ENCODE results near the gene HNF1A. TPM values are rescaled to one million over a fixed set of nuclear protein-coding genes. Genes with fewer than 3 reads are reported as not detected.

The HNF1A gene
- total RNA-seq, 1 donor from 2014 or later = not detected

GRCh38 chr12:121008347-121009098, 30.2 kb downstream of the HNF1A start:
- no peaks in the 10 kb centered on the region for H3K9me3 Mint-ChIP-seq (ENCODE audit: low read depth)
- no peaks in the 10 kb centered on the region for H3K27me3 Mint-ChIP-seq (ENCODE audit: low read depth)
- no peak overlapping the region for H3K4me3 Mint-ChIP-seq (ENCODE audit: unreplicated experiment)
- peaks cover 24% of the 10 kb centered on the region for H3K36me3 Mint-ChIP-seq (ENCODE audit: low read depth)
- no peak for TF ChIP-seq CTCF (IDR thresholded peaks at IDR 0.05)
- DNase-seq (ENCODE audit: low spot score) = no peak
- no peaks in the 10 kb centered on the region for H3K4me1 Mint-ChIP-seq (ENCODE audit: low read depth)
- no peak overlapping the region for H3K27ac Mint-ChIP-seq (ENCODE audit: unreplicated experiment)

DNA sequence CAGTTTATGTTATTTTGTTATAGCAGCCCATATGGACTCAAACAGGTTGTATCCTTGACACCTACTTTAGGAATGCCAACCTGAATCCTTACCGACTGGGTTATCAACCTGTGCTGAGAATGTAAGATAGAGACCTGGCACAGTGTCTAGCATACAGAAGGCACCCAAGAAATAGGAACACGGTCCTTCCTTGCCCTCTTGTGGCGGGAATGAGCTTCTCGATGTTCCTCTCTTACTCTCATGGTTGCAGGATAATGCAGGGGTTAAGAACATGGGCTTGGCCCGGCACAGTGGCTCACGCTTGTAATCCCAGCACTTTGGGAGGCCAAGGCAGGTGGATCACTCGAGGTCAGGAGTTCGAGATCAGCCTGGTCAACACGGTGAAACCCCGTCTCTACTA, 31.4 kb downstream of the HNF1A start:
- H3K9me3 Mint-ChIP-seq (ENCODE audit: low read depth) = no peaks in the 10 kb centered on the region
- H3K36me3 Mint-ChIP-seq (ENCODE audit: low read depth) = peaks cover 17% of the 10 kb centered on the region

DNA sequence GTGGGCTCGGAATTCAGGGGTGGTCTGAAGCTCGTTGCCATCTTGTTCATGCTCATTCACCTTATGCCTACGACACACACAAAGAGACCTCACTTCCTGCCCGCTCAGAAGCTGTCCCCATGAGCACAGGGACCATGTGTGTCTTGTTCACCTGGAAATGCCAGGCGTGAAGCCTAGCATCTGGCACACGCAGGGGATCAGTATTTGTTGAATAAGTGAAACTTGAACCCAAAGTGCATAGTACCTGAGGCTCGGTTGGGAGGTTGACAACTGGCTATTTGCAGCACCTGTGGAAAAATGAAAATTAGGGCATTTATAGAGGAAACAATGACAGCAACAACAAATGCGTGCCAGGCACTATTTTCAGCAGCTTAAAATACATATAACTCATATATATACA, 32.5 kb downstream of the HNF1A start:
- peaks cover 12% of the 10 kb centered on the region for H3K36me3 Mint-ChIP-seq (ENCODE audit: low read depth)

More for the DNA sequence above, 31.4 kb downstream of the HNF1A start:
- Mint-ChIP-seq H3K4me1 (ENCODE audit: low read depth) (peaks cover 1% of the 10 kb centered on the region), H3K27ac (ENCODE audit: unreplicated experiment) (no peak overlapping the region), H3K27me3 (ENCODE audit: low read depth) (no peaks in the 10 kb centered on the region), H3K4me3 (ENCODE audit: unreplicated experiment) (no peak overlapping the region)
- no peak for DNase-seq (ENCODE audit: low spot score)
- peak; percentile 77 for TF ChIP-seq CTCF (IDR thresholded peaks at IDR 0.05)

DNA sequence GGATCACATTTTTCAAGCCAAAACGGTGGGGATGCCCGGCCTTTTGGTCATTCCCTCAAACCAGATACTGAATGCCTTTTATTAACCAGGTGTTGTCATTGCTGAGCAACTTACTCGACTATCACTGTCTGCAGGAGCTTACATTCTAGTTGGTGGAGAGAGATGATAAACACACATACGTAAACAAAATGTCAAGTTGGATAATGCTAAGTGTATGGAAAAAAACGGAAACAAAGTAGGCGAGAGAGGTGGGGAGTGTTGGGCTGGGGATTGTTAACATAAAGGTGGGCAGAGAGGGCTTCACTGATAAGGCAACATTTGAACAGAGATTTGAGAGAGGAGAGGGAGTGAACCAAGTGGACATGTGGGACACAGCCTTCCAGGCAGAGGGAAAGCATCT, 33.5 kb downstream of the HNF1A start:
- Mint-ChIP-seq H3K4me1 (ENCODE audit: low read depth) (peaks cover 17% of the 10 kb centered on the region), H3K27ac (ENCODE audit: unreplicated experiment) (no peak overlapping the region), H3K9me3 (ENCODE audit: low read depth) (no peaks in the 10 kb centered on the region), H3K27me3 (ENCODE audit: low read depth) (no peaks in the 10 kb centered on the region), H3K4me3 (ENCODE audit: unreplicated experiment) (no peak overlapping the region), H3K36me3 (ENCODE audit: low read depth) (peaks cover 10% of the 10 kb centered on the region)
- DNase-seq (ENCODE audit: low spot score) = no peak
- no peak for TF ChIP-seq CTCF (IDR thresholded peaks at IDR 0.05)

More for the DNA sequence above, 32.5 kb downstream of the HNF1A start:
- no peak for DNase-seq (ENCODE audit: low spot score)
- no peak for TF ChIP-seq CTCF (IDR thresholded peaks at IDR 0.05)
- Mint-ChIP-seq H3K4me1 (ENCODE audit: low read depth) (peaks cover 12% of the 10 kb centered on the region), H3K4me3 (ENCODE audit: unreplicated experiment) (no peak overlapping the region), H3K9me3 (ENCODE audit: low read depth) (no peaks in the 10 kb centered on the region), H3K27me3 (ENCODE audit: low read depth) (no peaks in the 10 kb centered on the region), H3K27ac (ENCODE audit: unreplicated experiment) (no peak overlapping the region)

GRCh38 chr12:121013715-121014114, 35.4 kb downstream of the HNF1A start:
- Mint-ChIP-seq H3K27ac (ENCODE audit: unreplicated experiment) (no peak overlapping the region), H3K36me3 (ENCODE audit: low read depth) (peaks cover 10% of the 10 kb centered on the region)

More at GRCh38 chr12:121013715-121014114, 35.4 kb downstream of the HNF1A start:
- no peak for DNase-seq (ENCODE audit: low spot score)
- no peaks in the 10 kb centered on the region for H3K9me3 Mint-ChIP-seq (ENCODE audit: low read depth)
- no peak overlapping the region for H3K4me3 Mint-ChIP-seq (ENCODE audit: unreplicated experiment)
- peak; percentile 27 for TF ChIP-seq CTCF (IDR thresholded peaks at IDR 0.05)
- peaks cover 17% of the 10 kb centered on the region for H3K4me1 Mint-ChIP-seq (ENCODE audit: low read depth)
- no peaks in the 10 kb centered on the region for H3K27me3 Mint-ChIP-seq (ENCODE audit: low read depth)
